ENCODE data around the gene FYCO1. TPM values are rescaled to one million over a fixed set of nuclear protein-coding genes. Genes with fewer than 3 reads are reported as not detected.

FYCO1 gene
- total and polyA plus RNA-seq, 7 donors: 8.4 to 115 (median 72.1) TPM

DNA sequence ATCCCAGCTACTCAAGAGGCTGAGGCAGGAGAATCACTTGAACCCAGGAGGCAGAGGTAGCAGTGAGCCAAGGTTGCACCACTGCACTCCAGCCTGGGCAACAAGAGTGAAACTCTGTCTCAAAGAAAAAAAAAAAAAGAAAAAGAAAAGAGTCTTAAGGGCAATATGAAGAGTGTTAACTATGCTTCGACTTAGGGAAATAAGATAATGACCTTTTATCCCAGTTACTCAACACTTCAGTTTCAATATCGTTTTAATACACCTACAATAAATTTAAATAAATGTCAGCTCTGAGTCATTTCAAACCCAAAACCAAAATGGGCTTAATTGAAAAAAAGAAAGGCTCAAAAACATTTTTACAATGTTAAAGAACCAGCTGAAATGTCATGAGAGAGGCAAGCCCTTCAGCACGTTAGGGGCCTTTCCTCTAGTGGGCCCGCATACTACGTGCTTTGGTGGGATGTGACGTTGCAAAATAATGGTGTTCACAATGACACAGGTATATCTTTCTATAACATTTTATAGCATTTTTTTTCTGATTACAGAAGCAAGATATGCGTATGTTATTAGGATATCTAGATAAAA is 15.3 kb downstream of the FYCO1 start:
- H3K27me3 ChIP-seq: no peaks in the 10 kb centered on the region
- peaks cover 0 to 40% (median 24%) of the 10 kb centered on the region in 4 donors for H3K4me1 ChIP-seq
- H3K4me3 ChIP-seq: no peak overlapping the region
- no peak for TF ChIP-seq POLR2A (IDR thresholded peaks at IDR 0.05)
- TF ChIP-seq, protein P1, sequence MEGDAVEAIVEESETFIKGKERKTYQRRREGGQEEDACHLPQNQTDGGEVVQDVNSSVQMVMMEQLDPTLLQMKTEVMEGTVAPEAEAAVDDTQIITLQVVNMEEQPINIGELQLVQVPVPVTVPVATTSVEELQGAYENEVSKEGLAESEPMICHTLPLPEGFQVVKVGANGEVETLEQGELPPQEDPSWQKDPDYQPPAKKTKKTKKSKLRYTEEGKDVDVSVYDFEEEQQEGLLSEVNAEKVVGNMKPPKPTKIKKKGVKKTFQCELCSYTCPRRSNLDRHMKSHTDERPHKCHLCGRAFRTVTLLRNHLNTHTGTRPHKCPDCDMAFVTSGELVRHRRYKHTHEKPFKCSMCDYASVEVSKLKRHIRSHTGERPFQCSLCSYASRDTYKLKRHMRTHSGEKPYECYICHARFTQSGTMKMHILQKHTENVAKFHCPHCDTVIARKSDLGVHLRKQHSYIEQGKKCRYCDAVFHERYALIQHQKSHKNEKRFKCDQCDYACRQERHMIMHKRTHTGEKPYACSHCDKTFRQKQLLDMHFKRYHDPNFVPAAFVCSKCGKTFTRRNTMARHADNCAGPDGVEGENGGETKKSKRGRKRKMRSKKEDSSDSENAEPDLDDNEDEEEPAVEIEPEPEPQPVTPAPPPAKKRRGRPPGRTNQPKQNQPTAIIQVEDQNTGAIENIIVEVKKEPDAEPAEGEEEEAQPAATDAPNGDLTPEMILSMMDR (IDR thresholded peaks at IDR 0.05): no peak
- TF ChIP-seq EP300 (IDR thresholded peaks at IDR 0.05): no peak
- H3K27ac ChIP-seq: no peak overlapping the region
- intact Hi-C loops (cut with DNase I): no loop called here
- H3K36me3 ChIP-seq: peaks cover 16 to 91% (median 47%) of the 10 kb centered on the region in 4 donors
- no peaks in the 10 kb centered on the region for H3K9me3 ChIP-seq
- DNase-seq: no peak
- WGBS, 2 donors: 66 to 76% methylated on average over 7 of the region's 7 CpGs

DNA sequence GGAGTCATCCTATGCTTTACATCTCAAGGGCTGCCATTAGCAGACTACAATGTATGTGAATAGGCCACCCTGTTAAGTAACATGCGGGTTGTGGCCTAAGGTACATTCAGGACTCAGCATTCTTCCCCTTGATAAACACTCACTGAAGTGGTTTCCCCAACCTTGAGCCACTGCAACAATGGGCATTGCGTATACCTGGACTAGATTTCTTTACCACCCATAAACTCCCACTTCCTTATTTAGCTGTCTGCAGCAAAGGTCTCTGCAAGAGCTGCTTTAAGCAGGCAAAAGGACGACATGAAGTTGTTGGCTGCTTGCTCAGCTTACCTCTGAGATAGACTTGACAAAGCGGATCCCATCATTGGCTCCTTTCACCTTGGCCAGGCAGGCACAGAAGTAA is 16.2 kb downstream of the FYCO1 start:
- Histone ChIP-seq H3K36me3 (peaks cover 23 to 95% (median 51%) of the 10 kb centered on the region in 4 donors), H3K4me3 (no peak overlapping the region), H3K4me1 (peaks cover 0 to 31% (median 14%) of the 10 kb centered on the region in 4 donors), H3K9me3 (no peaks in the 10 kb centered on the region), H3K27me3 (no peaks in the 10 kb centered on the region), H3K27ac (no peak overlapping the region)
- TF ChIP-seq EP300 (IDR thresholded peaks at IDR 0.05) (no peak), POLR2A (IDR thresholded peaks at IDR 0.05) (no peak), POLR2AphosphoS5 (IDR thresholded peaks at IDR 0.05) (no peak)
- TF ChIP-seq, protein P1 (IDR thresholded peaks at IDR 0.05): no peak
- intact Hi-C loops (cut with DNase I): no loop called here
- no peak for DNase-seq
- WGBS, 2 donors: 25 to 69% methylated on average over 4 of the region's 4 CpGs

DNA sequence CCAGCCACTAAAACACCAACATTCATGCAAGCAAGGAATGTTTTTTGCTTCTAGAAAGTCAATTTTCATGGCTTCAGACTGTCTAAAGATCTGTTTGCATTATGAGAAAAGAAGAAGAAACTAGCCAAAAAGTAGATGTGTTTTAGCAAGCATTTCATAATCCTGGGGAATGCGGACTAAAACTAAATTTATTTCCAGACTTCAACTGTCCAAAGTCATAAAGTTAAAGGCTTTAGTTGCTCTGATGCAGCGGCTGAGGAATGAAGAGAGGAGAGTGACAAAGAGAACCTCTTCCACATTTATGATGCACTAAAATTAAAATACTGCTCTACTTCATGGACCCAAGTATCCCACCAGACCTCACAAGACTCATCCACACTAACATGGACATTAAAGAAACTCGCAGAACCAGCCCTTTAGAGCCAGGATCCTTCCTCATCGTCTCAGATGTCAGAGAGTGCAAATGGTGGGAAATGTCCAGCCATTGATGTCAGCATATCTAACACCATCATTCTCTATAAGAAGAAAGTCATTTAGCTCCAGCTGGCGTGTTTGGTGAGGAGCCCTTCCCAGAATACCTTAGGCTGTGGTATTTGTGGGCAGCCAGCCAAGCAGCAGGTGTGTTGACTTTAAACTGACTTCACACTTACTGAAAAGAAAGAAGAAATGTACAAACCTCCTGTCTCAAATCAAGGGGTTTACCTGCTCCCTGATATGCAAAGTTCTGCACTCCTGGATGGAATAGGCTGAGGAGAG is 17.4 kb downstream of the FYCO1 start:
- no peak for DNase-seq
- TF ChIP-seq, protein P1 (IDR thresholded peaks at IDR 0.05): no peak
- TF ChIP-seq POLR2A (IDR thresholded peaks at IDR 0.05): no peak
- TF ChIP-seq EP300 (IDR thresholded peaks at IDR 0.05): no peak
- TF ChIP-seq POLR2AphosphoS5 (IDR thresholded peaks at IDR 0.05): no peak
- Histone ChIP-seq H3K27ac (peak overlapping the region in 2 of 4 donors; percentile 33 to 44), H3K36me3 (peaks cover 23 to 91% (median 47%) of the 10 kb centered on the region in 4 donors), H3K4me1 (peaks cover 0 to 25% (median 7%) of the 10 kb centered on the region in 4 donors), H3K4me3 (no peak overlapping the region), H3K9me3 (no peaks in the 10 kb centered on the region), H3K27me3 (no peaks in the 10 kb centered on the region)
- WGBS, 2 donors: 33 to 57% methylated on average over 5 of the region's 5 CpGs
- intact Hi-C loops (cut with DNase I): no loop called here

DNA sequence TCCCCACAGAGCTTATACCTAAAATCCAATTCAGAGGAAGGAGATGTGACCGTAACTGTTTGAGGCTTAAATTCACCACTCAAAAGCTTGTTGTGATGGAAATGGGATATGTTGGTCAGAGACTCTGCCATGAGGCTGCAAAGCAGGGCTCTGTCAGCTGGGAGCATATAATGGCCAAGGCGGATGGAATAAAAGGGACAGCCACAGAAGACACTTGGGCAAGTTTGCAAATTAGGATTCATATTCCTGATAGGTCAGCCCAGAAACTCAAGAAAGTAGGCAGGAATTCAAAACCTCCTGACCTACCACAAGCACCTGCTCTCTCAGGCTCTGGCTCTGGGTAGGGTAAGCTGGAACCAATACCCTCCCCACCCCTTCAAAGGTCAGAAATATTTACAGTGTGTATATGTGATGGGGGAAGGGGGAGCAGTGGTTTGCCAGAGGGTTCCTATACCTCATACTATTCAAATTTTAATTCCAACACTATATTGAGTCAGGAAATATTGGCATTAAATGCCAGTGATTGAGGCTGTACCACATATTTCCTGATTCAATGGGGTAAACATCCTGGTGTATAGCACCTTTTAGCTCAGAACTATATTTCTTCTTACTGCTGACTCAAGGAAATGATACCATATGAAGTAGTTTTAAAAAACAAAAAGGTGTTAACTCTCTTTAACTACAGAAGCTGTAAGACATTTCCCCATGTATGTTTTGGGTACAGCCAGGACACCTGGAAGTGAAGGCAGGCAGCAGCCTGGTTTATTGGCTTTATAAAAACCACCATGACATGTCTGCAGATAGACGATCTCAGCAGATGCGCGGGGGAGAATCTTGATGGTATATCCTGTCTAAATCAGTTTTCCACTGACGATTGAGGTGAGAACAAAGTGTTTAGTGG is 19.2 kb downstream of the FYCO1 start:
- no peaks in the 10 kb centered on the region for H3K9me3 ChIP-seq
- H3K4me3 ChIP-seq: no peak overlapping the region
- DNase-seq: no peak
- H3K36me3 ChIP-seq: peaks cover 22 to 74% (median 33%) of the 10 kb centered on the region in 4 donors
- intact Hi-C loops (cut with DNase I): no loop called here
- no peaks in the 10 kb centered on the region for H3K27me3 ChIP-seq
- H3K27ac ChIP-seq: peak overlapping the region in 2 of 4 donors; percentile 15 to 31
- H3K4me1 ChIP-seq: peaks cover 0 to 34% (median 17%) of the 10 kb centered on the region in 4 donors
- 62 to 65% methylated on average over 6 of the region's 6 CpGs for WGBS, 2 donors
- no peak for TF ChIP-seq POLR2A (IDR thresholded peaks at IDR 0.05)
- no peak for TF ChIP-seq EP300 (IDR thresholded peaks at IDR 0.05)
- TF ChIP-seq POLR2AphosphoS5 (IDR thresholded peaks at IDR 0.05): no peak
- TF ChIP-seq, protein P1 (IDR thresholded peaks at IDR 0.05): no peak
